HG03280 (cell line): ENCODE data around the gene PPP1R12A.

Experiments
- ATAC-seq: cut with Tn5 transposase; IDR thresholded peaks from one replicate; pipeline ENCODE4 v1.9.1; 2021; ENCODE audit warnings: mild to moderate bottlenecking, moderate library complexity; ENCODE audit not compliant: unreplicated experiment

Gene PPP1R12A

DNA sequence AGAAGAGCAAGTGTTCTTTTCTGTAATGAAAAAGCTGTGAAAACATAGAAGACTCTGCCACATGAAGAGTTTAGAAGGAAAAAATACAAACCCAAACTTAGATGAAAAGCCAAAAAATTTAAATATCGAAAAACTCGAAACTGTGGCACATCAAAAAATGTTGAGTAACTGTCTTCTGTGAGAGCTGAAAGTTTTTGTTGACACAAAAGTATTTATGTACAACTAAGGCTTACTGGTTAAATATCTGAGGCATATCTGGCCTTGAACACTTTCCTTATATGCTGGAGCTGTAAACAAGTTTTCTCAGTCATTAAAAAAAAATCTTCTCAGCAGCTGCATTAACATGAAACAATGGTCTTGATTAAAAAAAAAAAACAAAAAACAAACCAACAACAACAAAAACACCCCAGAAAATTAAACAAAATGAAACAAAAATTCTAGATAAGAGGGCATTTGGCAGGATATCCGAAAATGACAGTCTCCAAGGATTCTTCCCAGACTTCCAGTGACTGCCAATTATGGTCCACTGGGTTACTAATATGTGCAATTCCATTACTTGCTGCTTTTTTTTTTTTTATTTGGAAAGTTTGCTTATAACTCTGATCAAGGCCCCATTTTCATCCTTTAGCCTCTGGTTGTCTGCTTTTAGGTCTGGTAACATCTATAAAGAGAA lies 159.4 kb downstream of the PPP1R12A start:
- ATAC-seq = no peak

DNA sequence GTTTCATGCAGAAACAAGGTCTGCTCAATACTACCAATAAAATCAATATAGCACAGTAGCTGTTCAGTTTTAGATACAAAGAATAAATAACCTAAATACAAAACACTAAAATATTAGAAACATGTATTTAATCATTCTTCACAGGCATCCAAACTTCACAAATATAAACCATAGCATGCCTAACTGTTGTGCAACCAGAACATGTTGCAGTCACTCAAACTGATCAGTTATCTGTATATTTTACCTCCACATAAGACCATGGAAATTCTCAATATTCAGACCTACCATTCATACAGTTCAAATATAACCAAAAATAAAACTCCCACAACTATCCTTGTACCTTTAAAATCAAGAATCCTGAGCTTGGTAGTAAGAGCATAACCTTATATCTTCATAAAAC lies 161.0 kb downstream of the PPP1R12A start:
- no peak for ATAC-seq

DNA sequence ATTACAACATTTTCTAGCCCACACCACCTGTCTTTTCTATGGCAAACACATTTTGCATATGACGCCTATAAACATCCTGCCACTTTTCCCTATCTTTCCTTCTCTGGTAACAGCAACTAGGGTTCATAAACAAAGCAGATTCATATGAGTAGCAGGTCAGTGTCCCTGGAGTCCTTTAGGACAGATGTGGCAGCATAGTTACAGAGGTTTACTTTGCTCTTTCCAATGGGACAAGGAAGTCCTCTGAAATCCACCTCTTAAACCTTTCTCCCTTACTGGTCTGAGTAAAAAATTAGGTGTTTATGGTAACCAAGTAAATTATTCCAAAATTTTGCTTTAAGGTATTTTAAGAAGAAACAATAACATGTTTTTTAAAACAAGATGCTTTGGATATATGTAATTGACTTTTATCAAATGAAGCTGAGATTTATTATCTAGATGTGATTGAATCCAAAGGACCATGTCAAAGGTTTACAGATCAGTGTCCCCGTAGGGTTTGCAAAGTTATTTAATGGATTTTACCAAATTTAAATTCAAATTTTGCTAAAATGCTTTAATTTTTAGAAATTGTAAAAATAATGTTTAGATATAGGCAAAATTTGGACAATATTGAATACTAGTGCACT lies 164.9 kb downstream of the PPP1R12A start:
- ATAC-seq = no peak

DNA sequence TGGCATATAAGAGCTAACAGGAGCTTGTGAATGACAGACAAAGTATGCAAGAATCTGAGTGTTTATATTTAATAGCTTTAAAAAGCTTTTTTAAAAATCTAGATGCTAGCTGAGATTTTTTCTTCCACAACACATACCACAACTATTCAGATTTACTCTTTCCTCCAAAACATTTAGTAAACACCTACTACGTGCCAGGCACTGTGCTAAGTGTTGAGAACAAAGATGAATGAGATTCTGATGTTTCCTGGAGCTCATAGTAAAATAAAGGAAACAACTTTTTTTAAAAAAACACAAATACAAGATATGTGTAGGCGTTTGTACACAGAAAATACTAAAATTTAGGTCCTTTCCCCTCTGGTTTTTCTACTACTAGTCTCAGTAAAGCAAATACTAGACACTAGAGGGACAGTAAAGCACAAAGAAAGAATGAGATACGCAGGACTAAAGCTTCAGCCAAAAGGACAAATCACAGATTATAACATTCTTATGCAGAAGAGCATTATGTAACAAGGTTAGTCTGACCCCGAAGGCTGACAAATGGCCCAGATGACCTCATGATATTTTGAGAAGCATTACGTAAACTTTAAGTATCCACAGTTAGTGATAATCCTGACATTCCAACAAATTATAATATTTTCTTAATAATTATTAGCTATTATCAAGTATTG lies 165.6 kb downstream of the PPP1R12A start:
- no peak for ATAC-seq

DNA sequence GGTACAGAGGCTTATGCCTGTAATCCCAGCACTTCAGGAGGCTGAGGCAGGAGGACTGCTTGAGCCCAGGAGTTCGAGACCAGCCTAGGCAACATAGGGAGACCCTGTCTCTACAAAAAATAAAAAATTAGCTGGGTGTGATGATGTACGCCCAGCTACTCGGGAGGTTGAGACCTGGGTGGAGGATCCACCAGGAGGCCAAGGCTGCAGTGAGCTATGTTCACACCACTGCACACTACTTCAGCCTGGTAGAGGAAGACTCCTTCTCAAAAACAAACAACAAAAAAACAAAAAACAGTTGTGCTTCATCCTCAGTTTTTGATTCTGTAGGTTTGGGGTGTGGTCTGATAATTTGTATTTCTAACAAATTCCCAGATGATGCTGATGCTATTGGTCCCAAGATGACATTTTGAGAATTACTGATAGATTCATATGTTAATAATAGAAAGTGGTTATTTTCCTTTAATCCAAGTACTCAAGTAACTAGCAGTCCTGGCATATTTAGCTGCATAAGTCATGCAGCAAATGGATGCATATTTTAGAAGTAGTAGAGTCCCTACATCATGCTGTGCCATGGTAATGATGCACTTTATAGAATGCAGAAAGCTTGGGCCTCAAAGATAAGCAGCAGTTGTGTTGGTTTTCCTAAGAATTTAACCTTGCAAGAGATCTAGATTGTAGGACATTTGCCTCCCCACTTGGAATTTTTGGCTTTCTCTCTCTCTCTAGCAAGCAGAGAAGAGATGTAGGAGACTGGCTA lies 168.0 kb downstream of the PPP1R12A start:
- ATAC-seq = no peak

DNA sequence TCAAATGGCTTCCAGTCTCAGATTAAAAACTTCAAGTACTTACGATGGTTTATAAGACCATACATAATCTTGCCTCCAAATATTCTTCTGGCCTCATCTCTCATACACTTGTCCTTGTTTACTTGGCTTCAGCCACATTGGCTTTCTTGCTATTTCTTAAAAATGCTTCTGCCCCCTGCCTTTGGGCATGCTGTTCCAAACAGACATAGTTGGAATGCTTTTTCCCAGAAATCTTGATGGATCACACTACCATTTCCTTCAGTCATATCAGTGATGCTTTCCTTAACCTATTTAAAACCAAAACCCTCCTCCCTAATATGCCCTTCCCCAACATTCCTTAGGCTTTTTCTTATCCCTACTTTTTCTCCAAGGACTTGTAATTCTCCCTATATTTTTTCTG lies 169.7 kb downstream of the PPP1R12A start:
- no peak for ATAC-seq

DNA sequence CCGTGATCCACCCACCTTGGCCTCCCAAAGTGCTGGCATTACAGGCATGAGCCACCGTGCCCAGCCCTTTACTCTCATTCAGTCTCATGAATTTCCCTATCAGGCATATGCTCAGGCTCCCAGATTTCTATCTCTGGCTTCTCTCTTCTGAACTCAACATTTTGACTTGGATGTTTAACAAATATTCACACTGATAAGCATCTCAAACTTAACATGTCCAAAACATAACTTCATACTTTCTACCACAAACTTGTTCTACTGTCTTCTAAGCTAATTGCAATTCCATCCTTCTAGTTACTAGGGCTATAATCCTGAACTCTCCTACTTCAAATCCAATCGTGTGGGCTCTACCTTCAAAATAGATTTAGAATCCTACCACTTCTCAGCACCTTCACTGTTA lies 170.3 kb downstream of the PPP1R12A start:
- no peak for ATAC-seq

DNA sequence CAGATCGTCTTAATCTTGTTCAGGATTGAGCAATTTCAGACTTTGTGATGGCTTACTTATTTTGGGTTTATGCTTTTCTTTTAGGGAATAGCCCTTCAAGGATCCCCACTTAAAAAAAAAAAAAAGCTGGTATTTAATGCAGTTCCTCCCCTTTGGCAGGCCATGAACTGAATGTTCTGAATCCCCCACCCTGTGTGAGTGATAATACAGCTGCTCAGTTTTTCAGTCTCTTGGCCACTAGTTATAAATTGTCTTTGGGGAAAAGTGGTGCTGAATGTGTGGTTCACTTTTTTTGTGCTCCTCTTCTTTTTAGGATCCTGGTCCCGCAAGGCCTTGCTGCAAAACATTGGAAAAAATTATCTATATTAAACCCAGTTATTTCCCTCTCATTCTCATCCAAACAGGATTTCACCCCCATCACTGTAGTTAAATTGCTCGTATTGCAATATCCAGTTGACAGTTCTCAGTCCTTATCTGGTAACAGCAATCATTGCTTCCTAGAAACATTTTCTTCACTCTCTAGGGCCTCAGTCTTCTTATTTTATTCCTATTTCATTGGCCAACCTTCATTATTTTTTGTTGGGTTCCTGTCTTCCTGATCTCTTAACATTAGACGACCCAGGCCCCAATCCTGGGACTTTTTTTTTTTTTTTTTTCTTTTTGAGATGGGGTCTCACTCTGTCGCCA lies 171.0 kb downstream of the PPP1R12A start:
- no peak for ATAC-seq

DNA sequence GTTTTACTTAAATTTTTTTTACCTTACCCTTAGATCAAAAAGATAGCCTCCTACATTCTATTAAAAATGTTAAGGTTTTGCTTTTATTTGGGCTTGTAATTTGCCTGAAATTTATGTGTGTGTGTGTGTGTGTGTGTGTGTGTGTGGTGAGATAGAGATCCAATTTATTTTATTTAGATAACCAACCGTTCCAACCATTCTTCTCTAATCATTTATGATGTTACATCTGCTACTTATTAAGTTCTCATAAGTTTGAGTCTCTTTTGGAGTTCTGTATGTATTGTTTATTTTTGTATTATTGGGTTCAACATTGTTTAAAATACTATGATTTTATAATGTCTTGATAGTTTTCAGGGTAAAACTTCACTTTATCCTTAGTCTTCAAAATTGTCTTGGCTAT lies 173.6 kb downstream of the PPP1R12A start:
- no peak for ATAC-seq

DNA sequence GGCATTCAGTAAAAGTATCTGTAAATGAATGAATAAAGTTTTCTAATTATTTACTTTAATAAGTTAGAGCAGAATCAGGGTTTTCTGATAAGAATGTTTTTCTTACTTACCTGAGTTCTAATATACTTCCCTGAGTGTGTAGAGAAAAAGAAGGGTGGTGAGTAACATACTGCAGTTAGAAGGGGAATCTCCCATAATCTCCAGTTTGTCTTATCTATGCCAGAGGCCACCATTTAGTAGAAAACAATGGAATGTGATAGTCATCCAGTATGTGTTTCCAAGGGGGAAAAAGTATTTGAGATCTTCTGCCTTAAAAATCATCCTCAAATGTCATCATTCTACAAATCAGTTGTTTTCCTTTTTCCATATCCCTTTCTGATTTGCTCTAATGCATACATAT lies 187.6 kb downstream of the PPP1R12A start:
- ATAC-seq = no peak

DNA sequence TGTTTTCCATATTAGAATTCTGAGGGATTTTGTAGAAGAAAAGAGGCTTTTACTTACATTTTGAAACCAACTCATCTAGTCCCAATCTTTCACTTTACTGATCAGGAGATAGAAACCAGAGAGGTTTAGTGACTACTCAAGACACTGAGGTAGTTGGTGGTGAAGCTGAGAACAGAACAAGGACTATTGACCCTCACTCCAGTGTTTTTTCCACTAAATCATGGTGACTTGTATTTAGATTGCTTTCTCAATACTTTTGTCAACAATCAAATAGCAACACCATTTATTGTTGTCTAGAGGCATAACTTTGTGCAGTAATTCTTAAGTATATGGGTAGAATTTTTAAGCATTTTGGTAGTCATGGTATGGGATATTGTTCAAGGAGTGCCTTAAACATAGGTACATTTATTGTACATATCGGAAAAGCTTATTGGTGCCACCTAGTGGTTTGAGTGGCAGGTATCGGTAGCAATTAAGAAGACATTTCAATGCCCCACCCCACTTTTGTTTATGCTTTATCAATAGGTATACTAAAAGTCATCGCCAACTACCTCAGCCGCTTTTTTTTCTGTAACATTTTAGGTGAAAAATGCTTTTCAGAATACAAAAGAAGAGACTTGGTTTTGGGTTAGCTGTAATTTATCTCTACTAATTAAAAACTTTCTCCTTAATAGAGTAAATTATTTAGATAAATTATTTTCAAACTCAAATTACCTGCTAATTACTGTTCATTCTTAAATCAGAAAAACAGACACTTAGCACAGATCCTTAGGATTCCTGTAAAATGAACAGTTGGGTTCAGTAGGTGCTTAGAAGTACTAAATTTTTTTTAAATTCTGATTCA lies 196.8 kb downstream of the PPP1R12A start:
- peak; percentile 90 for ATAC-seq

DNA sequence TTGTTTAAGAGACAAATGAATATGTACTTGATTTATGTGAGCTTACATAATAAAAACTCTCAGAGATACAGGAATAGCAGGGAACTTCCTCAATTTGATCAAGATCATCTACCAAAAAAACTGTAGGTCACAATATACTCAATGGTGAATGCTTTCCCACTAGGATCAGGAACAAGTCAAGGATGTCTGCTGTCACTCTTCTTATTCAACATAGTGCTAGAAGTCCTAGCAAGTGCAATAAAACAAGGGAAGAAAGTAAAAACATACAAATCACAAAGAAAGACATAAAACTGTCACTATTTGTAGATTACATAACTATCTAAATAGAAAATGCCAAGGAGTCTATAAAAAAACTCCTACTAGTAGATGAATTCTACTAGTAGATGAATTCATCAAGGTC lies 202.3 kb downstream of the PPP1R12A start:
- ATAC-seq = no peak

DNA sequence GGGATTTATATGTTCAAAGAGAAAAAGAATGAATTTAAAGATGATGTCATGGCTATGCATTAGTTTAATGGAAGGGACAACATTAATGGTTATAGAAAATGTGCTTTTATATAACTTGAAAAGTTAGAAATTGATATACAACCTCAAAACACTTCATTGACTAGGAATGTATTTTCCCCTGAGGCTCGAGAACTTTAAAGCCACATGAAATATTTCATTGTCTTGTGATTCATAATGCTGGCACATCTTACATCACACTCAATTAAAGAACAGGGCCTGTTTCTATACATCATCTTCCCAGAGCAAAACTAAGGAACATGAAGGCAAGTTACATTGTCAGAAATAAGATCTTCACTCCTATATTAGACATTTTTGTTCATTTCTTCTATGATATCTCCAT lies 208.9 kb downstream of the PPP1R12A start:
- ATAC-seq = no peak
